Keratinocyte (primary cell): Measurements from ENCODE around the gene FBRSL1. TPM values are rescaled to one million over a fixed set of nuclear protein-coding genes. Genes with fewer than 3 reads are reported as not detected.

Source experiments
- DNase-seq: peaks from one replicate; pipeline ENCODE4 v3.0.0-alpha.2; 2011; ENCODE audit warnings: low read depth, missing footprints, low spot score
- FAIRE-seq: peaks from 2 replicates; lab custom pipeline; 2011; peaks lifted over from hg19 to GRCh38; lab: Jason Lieb, UNC
- H2AFZ ChIP-seq: 2 replicates; pipeline ENCODE4 v1.6.0; 2012; ENCODE audit warnings: low read length, control low read depth, inconsistent platforms; ENCODE audit not compliant: control insufficient read depth
- H3K27ac ChIP-seq: 2 replicates; pipeline ENCODE4 v1.5.1; 2011; ENCODE audit warnings: low read length; ENCODE audit not compliant: control insufficient read depth, insufficient read depth
- H3K27me3 ChIP-seq: 3 replicates; pipeline ENCODE4 v1.6.0; 2011; ENCODE audit warnings: low read length; ENCODE audit not compliant: control insufficient read depth, insufficient read depth; ENCODE audit errors: extremely low read depth
- H3K36me3 ChIP-seq, 2 experiments: 2 replicates in 1 of 2; 3 replicates in 1 of 2; pipeline ENCODE4 v1.5.1; 2011; ENCODE audit warnings: low read length in 2 of 2, mild to moderate bottlenecking in 1 of 2; ENCODE audit not compliant: control insufficient read depth in 2 of 2, insufficient read depth in 2 of 2; ENCODE audit errors: extremely low read depth in 1 of 2
- H3K4me1 ChIP-seq: 3 replicates; pipeline ENCODE4 v1.5.1; 2011; ENCODE audit warnings: low read length; ENCODE audit not compliant: control insufficient read depth, insufficient read depth; ENCODE audit errors: extremely low read depth
- H3K4me2 ChIP-seq: 3 replicates; pipeline ENCODE4 v1.6.0; 2011; ENCODE audit warnings: low read depth, low read length; ENCODE audit not compliant: control insufficient read depth, insufficient read depth; ENCODE audit errors: extremely low read depth
- H3K4me3 ChIP-seq, 3 experiments: fragments of 200-600 bp in 1 of 3; sonication (generic) in 1 of 3; 2 replicates in 2 of 3; 3 replicates in 1 of 3; pipeline ENCODE4 v1.5.1; 2011 to 2016; ENCODE audit warnings: low read length in 3 of 3, mild to moderate bottlenecking in 3 of 3, control low read depth in 2 of 3, inconsistent platforms in 1 of 3, low read depth in 1 of 3, mixed read lengths in 1 of 3, mixed run types in 1 of 3, moderate library complexity in 1 of 3; ENCODE audit not compliant: control insufficient read depth in 2 of 3, insufficient read depth in 2 of 3; ENCODE audit errors: extremely low read depth in 1 of 3
- H3K79me2 ChIP-seq: 2 replicates; pipeline ENCODE4 v1.6.0; 2012; ENCODE audit warnings: low read length; ENCODE audit not compliant: control insufficient read depth, insufficient read depth
- H3K9ac ChIP-seq: 3 replicates; pipeline ENCODE4 v1.6.0; 2011; ENCODE audit warnings: low read length; ENCODE audit not compliant: control insufficient read depth, insufficient read depth; ENCODE audit errors: extremely low read depth
- H3K9me1 ChIP-seq: 3 replicates; pipeline ENCODE4 v1.6.0; 2011; ENCODE audit warnings: low read length; ENCODE audit not compliant: control insufficient read depth, insufficient read depth; ENCODE audit errors: extremely low read depth
- H3K9me3 ChIP-seq: 2 replicates; pipeline ENCODE4 v1.5.1; 2012; ENCODE audit warnings: low read depth, low read length; ENCODE audit not compliant: control insufficient read depth
- H4K20me1 ChIP-seq: 3 replicates; pipeline ENCODE4 v1.6.0; 2011; ENCODE audit warnings: low read length; ENCODE audit not compliant: control insufficient read depth, insufficient read depth; ENCODE audit errors: extremely low read depth
- CTCF ChIP-seq, 3 experiments: IDR thresholded peaks in 1 of 3; conservative IDR thresholded peaks in 1 of 3; optimal IDR thresholded peaks in 1 of 3; 2 replicates in 2 of 3; 3 replicates in 1 of 3; pipeline versions ENCODE3 to v1.5.1; 2011; ENCODE audit warnings: low read length in 3 of 3, mild to moderate bottlenecking in 3 of 3, moderate library complexity in 2 of 3, control low read depth in 1 of 3, inconsistent platforms in 1 of 3; ENCODE audit not compliant: insufficient read depth in 2 of 3; ENCODE audit errors: extremely low read depth in 1 of 3
- EZH2 ChIP-seq: IDR thresholded peaks from one replicate; pipeline ENCODE4 v1.6.1; 2012; ENCODE audit warnings: inconsistent platforms, mild to moderate bottlenecking, low read length, moderate library complexity
- dilution Hi-C: fragments of 300-500 bp; cut with MboI; formaldehyde crosslinking; loops from one replicate; pipeline ENCODE4 v1.7.0; 2020; ENCODE audit warnings: low sequenced_read_pairs; ENCODE audit not compliant: extremely low pct_ligation_motif_present
- polyA plus RNA-seq, 5 experiments: library from polyadenylated mRNA; depleted of rRNA in 3 of 5; stranded (reverse) in 3 of 5; stranded (forward) in 1 of 5; unstranded in 1 of 5; fragments of >200 nt; gene quantifications; 1 replicate in 1 of 5; 2 replicates in 3 of 5; 3 replicates in 1 of 5; pipeline versions ENCODE4 v1.2.1 to v1.2.3, GENCODE V29; 2011 to 2012; ENCODE audit warnings: missing spikeins in 2 of 5, low read depth in 1 of 5, low replicate concordance in 1 of 5

Gene FBRSL1
- polyA plus RNA-seq, 1 donor (not counting 4 experiments of a cell fraction or from before 2014, with no cell fraction given), result 0.89 TPM

- Histone ChIP-seq H3K4me2 (no peak overlapping the region), H3K36me3 (no peaks in the 10 kb centered on the region), H3K27me3 (peaks cover 30% of the 10 kb centered on the region), H3K27ac (no peak overlapping the region), H2AFZ (no peak overlapping the region), H3K9me1 (no peaks in the 10 kb centered on the region), H3K9ac (no peak overlapping the region), H4K20me1 (no peaks in the 10 kb centered on the region), H3K79me2 (no peaks in the 10 kb centered on the region), H3K4me3 (no peak overlapping the region), H3K9me3 (peaks cover 3% of the 10 kb centered on the region), H3K4me1 (no peaks in the 10 kb centered on the region)
- TF ChIP-seq CTCF (optimal IDR thresholded peaks at IDR 0.05 in 1 of 3, IDR thresholded peaks at IDR 0.05 in 1 of 3, conservative IDR thresholded peaks at IDR 0.05 in 1 of 3; ENCODE audit: extremely low read depth in 1 of 3, insufficient read depth in 2 of 3, low read length in 3 of 3) (peak in 1 of 3 experiments; percentile 20), EZH2 (no peak)
- FAIRE-seq, result no peak
- DNase-seq, result no peak
- dilution Hi-C loops, result no loop called here
These were observed 11.1 kb upstream of the FBRSL1 start for GRCh38 chr12:132478845-132479244.

GRCh38 chr12:132479291-132479690 is 10.7 kb upstream of the FBRSL1 start:
- Histone ChIP-seq H3K4me2 (no peak overlapping the region), H3K9ac (no peak overlapping the region), H3K36me3 (no peaks in the 10 kb centered on the region), H3K27ac (no peak overlapping the region), H2AFZ (no peak overlapping the region), H3K4me3 (no peak overlapping the region), H3K9me3 (peaks cover 3% of the 10 kb centered on the region), H3K4me1 (no peaks in the 10 kb centered on the region), H4K20me1 (no peaks in the 10 kb centered on the region), H3K27me3 (peaks cover 35% of the 10 kb centered on the region), H3K9me1 (no peaks in the 10 kb centered on the region), H3K79me2 (no peaks in the 10 kb centered on the region)
- TF ChIP-seq EZH2, result no peak
- TF ChIP-seq CTCF (optimal IDR thresholded peaks at IDR 0.05 in 1 of 3, IDR thresholded peaks at IDR 0.05 in 1 of 3, conservative IDR thresholded peaks at IDR 0.05 in 1 of 3; ENCODE audit: extremely low read depth in 1 of 3, insufficient read depth in 2 of 3, low read length in 3 of 3), result no peak
- DNase-seq (no peak), FAIRE-seq (no peak)
- dilution Hi-C loops, result no loop called here
